GM12865 (cell line): Measurements from ENCODE around the gene CDC42SE1.

Source experiments
- DNase-seq: peaks from one replicate; pipeline ENCODE4 v3.0.0; 2010; ENCODE audit warnings: low read depth
- H3K4me3 ChIP-seq: 2 replicates; pipeline ENCODE4 v1.5.1; 2011; ENCODE audit warnings: mild to moderate bottlenecking, low read depth, low read length, control low read depth
- TF ChIP-seq, protein P1 (sequence below): IDR thresholded peaks from 2 replicates; pipeline ENCODE4 v1.5.1; 2011; ENCODE audit warnings: low read length, control low read depth, low read depth, inconsistent platforms; ENCODE audit not compliant: insufficient read depth; ENCODE audit errors: missing control alignments

CDC42SE1 gene

DNA sequence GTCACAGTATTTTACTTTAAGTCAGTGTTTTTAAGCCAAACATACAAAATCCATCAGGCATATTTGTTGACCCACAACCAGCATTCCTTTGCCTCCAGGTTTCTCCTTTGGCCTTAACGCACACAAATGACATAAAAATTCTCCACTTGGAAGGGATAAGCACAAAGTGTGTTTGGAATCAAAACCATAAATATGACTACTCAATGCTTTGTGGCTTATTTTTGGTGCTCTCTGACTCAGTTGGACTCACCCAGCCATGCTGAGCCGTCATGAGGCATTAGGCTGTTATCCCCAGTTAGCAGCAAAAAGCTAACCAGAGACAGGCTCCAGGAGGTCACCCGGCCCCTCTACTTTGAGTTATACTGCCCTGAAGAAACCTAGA, 50.2 kb downstream of the CDC42SE1 start:
- peak overlapping the region; percentile 99 for H3K4me3 ChIP-seq
- TF ChIP-seq, protein P1, sequence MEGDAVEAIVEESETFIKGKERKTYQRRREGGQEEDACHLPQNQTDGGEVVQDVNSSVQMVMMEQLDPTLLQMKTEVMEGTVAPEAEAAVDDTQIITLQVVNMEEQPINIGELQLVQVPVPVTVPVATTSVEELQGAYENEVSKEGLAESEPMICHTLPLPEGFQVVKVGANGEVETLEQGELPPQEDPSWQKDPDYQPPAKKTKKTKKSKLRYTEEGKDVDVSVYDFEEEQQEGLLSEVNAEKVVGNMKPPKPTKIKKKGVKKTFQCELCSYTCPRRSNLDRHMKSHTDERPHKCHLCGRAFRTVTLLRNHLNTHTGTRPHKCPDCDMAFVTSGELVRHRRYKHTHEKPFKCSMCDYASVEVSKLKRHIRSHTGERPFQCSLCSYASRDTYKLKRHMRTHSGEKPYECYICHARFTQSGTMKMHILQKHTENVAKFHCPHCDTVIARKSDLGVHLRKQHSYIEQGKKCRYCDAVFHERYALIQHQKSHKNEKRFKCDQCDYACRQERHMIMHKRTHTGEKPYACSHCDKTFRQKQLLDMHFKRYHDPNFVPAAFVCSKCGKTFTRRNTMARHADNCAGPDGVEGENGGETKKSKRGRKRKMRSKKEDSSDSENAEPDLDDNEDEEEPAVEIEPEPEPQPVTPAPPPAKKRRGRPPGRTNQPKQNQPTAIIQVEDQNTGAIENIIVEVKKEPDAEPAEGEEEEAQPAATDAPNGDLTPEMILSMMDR, result no peak
- DNase-seq, result no peak

DNA sequence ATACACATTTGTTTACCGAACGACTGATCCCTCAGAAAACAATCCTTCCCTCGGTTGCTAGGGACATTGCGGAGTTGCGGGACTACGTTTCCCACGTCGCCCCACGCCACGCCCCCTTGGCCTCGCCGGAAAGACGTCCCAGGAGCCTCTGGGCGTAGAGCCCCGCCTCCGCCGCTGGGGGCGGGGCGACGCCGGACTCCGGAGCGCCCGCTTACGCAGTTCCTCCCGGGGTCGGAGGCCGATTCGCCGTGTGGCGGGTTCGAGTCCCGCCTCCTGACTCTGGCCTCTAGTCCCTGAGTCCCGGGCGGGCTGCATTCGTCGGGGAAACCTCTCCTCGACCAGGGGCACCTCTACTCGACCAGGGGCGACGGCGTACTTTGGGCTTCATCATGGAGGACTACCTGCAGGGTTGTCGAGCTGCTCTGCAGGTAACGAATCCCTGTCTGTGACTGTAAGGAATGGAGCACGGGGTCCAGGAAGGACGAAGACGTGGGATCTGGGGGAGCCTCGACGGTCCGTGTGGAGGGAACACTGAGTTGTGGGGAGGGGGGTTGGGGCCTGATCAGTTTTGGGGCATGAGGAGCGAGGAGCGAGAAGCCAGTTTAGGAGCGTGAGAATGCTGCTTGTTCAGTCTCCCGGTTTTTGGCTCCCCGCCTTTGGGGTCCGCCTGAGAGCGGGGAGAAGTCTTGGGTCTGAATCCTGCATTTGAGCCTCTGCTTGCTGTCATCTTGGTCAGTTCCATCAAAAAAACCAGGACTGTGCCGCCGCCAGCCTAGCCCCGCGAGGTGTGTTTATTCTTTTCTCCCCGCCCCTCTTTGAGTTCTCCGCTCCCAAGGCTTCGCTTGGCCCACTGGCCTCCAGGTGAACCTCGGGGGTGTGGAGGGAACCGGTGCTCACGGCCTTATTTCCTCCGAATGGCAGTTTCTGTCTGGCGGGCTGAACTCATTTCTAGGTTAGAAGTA, 50.9 kb downstream of the CDC42SE1 start, which contains the start of gene PRUNE1:
PRUNE1 (plus strand) TSS at position 206 of the 962 bp plus-strand sequence; CDS start at position 390, 184 bp downstream.
- H3K4me3 ChIP-seq, result peak within 1 kb of the TSS; percentile 99
- DNase-seq, result peak; percentile 97
- TF ChIP-seq, protein P1, result no peak

DNA sequence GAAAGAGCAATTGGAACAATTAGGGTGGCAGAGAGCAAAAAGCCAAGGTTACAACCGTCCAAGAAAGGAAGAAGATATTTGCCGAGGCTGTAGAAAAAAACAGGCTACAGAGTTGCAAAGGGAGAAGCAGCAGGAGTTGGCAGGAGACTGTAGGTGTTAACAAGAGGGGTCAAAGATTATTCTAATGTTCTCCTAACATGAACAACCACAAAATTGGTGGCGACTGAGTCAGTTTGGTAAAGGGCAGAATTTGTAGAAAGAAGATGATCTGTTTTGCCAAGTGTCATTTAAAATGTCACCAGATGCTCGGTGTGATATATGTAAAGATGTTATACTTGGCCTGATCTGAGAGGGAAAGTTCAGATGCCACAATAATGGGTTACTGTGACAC, 51.6 kb downstream of the CDC42SE1 start:
- H3K4me3 ChIP-seq, result peak overlapping the region; percentile 99
- no peak for DNase-seq
- TF ChIP-seq, protein P1, result no peak

DNA sequence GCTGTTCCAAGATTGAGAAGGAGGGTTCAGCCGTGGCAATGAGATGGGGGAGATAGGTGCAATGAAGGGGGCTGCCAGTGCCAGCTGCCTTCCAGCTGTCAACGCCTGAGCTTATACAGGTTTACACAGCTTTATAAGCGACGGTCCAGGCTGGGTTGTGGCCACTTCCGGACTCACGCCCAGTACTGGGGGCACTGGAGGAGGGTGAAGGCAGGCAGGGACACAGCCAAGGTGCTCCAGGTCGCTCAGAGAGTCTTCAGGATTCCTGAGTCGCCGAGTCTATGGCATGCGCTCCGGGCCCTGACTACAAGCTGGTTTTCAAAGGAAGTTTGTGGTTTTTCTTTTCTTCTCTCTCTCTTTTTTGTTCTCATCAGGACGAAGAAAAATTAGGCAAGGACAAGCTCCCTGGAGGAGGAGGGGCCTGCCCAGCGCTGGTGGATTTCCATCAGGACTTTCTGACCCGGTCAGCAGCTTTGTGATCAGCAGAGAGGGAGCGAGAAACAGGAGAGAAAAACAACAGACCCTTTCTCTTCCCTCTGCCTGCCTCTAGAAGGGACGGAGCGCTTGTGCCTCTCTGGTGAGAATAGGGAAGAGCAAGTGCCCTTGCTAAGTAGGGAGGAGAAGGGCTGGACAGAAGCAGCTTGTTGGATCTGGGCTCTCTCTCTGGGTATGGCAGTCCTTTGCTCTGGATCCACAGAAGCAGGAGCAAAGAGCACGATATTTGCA, 52.9 kb downstream of the CDC42SE1 start, which contains the start of gene MINDY1:
MINDY1 (minus strand) TSS at position 576 of the 726 bp plus-strand sequence. CDS start 4,285 bp downstream, outside the sequence.
- TF ChIP-seq, protein P1, result no peak
- DNase-seq, result peak; percentile 67
- peak within 1 kb of the TSS; percentile 59 for H3K4me3 ChIP-seq

DNA sequence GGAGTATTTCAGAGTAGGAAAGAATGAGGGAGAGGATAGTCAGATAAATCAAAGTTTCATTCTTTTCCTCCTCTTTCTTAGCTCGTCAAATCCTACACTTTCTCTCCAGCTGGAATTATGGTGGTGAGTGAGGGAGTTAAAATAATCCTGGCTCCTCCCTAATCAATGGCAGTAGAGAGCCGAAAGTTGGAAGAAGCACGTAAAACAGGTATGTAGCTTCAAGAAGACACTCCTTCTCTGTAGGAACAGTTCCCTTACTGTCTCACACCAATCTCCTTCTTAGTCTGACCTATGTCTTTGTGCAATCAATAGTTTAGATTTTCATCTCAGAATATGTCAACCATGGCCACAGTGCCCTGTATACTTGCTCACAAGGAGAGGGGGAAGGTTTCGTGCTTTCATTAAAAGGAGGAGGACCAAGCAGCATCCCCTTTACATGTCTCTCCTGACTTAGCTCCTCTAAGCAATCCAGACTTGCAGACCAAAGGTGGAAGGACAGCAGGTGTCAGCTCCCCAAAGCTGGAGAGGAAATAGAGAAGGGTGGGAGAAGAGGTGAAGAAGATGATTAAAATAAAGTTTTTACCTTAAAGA, 53.6 kb downstream of the CDC42SE1 start:
- DNase-seq, result no peak
- TF ChIP-seq, protein P1, result no peak
- H3K4me3 ChIP-seq, result peak overlapping the region; percentile 59

DNA sequence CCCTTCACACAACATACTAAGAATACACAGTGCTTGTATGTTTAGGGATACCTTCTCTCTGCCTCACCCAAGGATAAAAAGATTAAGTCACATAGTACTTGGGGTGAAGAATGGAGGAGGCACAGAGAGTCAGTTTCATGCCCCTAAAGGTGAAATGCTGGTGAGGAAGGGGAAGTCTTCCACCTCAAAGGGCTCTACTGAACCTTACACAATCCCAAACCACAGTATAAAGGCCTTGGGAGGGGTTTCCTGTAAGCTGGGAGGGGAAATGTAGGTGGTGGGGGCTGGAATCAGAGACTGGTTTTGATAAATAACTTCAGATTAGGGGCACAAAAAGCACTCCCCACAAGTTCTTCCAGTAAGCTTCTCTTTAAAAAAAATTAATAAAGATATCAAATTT, 56.2 kb downstream of the CDC42SE1 start:
- TF ChIP-seq, protein P1, result no peak
- H3K4me3 ChIP-seq, result no peak overlapping the region
- DNase-seq, result no peak
